GM19463 (cell line): ENCODE measurements around the gene TMEM150C.
"Not testable (repeated sequence)": the region's sequence is repeated elsewhere in the genome, so short reads cannot be mapped to it uniquely, and the experiment has no call there.

ENCODE experiments used
- ATAC-seq: cut with Tn5 transposase; IDR thresholded peaks from one replicate; pipeline ENCODE4 v1.9.1; 2021; ENCODE audit warnings: mild to moderate bottlenecking, moderate library complexity; ENCODE audit not compliant: unreplicated experiment

TMEM150C gene

GRCh38 chr4:82479562-82479961, 82.2 kb downstream of the TMEM150C start:
- ATAC-seq, result no peak

- not testable (repeated sequence) for ATAC-seq
Observed at GRCh38 chr4:82477469-82477868, 84.3 kb downstream of the TMEM150C start.

- ATAC-seq, result not testable (repeated sequence)
Observed at GRCh38 chr4:82475931-82476330, 85.9 kb downstream of the TMEM150C start.

- no peak for ATAC-seq
Observed at GRCh38 chr4:82473621-82474164, 88.1 kb downstream of the TMEM150C start.

GRCh38 chr4:82473080-82473479, 88.7 kb downstream of the TMEM150C start:
- ATAC-seq, result not testable (repeated sequence)

GRCh38 chr4:82469791-82470345, 91.9 kb downstream of the TMEM150C start:
- no peak for ATAC-seq

GRCh38 chr4:82467471-82467870, 94.3 kb downstream of the TMEM150C start:
- no peak for ATAC-seq

GRCh38 chr4:82463221-82463620, 98.6 kb downstream of the TMEM150C start:
- ATAC-seq, result no peak

- peak; percentile 90 for ATAC-seq
Observed at GRCh38 chr4:82462415-82462831, 99.4 kb downstream of the TMEM150C start.

GRCh38 chr4:82461710-82462109, 100.1 kb downstream of the TMEM150C start:
- no peak for ATAC-seq

- no peak for ATAC-seq
Observed at GRCh38 chr4:82458729-82459128, 103.1 kb downstream of the TMEM150C start.

GRCh38 chr4:82457266-82457665, 104.5 kb downstream of the TMEM150C start:
- ATAC-seq, result no peak

GRCh38 chr4:82452026-82452425, 109.8 kb downstream of the TMEM150C start:
- no peak for ATAC-seq

GRCh38 chr4:82450966-82451755, 110.6 kb downstream of the TMEM150C start:
- no peak for ATAC-seq

- ATAC-seq, result no peak
Observed at GRCh38 chr4:82447886-82448285, 113.9 kb downstream of the TMEM150C start.

GRCh38 chr4:82439088-82439487, 122.7 kb downstream of the TMEM150C start:
- ATAC-seq, result no peak

GRCh38 chr4:82437285-82438005, 124.3 kb downstream of the TMEM150C start:
- ATAC-seq, result no peak

- ATAC-seq, result no peak
Observed at GRCh38 chr4:82436780-82437179, 125.0 kb downstream of the TMEM150C start.

- ATAC-seq, result no peak
Observed at GRCh38 chr4:82436130-82436529, 125.7 kb downstream of the TMEM150C start.

GRCh38 chr4:82434949-82435348, 126.8 kb downstream of the TMEM150C start:
- ATAC-seq, result no peak

- ATAC-seq, result no peak
Observed at GRCh38 chr4:82433791-82434190, 128.0 kb downstream of the TMEM150C start.
